ENCODE measurements around the gene RASAL2. TPM values are rescaled to one million over a fixed set of nuclear protein-coding genes. Genes with fewer than 3 reads are reported as not detected.

Gene RASAL2
- total RNA-seq, 4 donors from 2014 or later: 31.8 to 48.3 (median 37.8) TPM

GRCh38 chr1:178180405-178180804 is 86.5 kb downstream of the RASAL2 start:
- Histone ChIP-seq H3K4me1 (no peaks in the 10 kb centered on the region), H3K27me3 (no peaks in the 10 kb centered on the region), H3K4me3 (no peak overlapping the region), H3K9me3 (no peaks in the 10 kb centered on the region), H3K36me3 (no peaks in the 10 kb centered on the region), H3K27ac (no peak overlapping the region)
- TF ChIP-seq POLR2AphosphoS5 (IDR thresholded peaks at IDR 0.05) (no peak), POLR2A (IDR thresholded peaks at IDR 0.05) (no peak), EP300 (IDR thresholded peaks at IDR 0.05) (no peak), CTCF (IDR thresholded peaks at IDR 0.05) (no peak)
- no peak for DNase-seq (ENCODE audit: low spot score in 2 of 2)
- WGBS: 89% methylated on average over 10 of the region's 10 CpGs

GRCh38 chr1:178183796-178184195 is 89.9 kb downstream of the RASAL2 start:
- Histone ChIP-seq H3K4me1 (no peaks in the 10 kb centered on the region), H3K27me3 (no peaks in the 10 kb centered on the region), H3K4me3 (no peak overlapping the region), H3K27ac (no peak overlapping the region), H3K9me3 (no peaks in the 10 kb centered on the region), H3K36me3 (no peaks in the 10 kb centered on the region)
- no peak for DNase-seq (ENCODE audit: low spot score in 2 of 2)
- TF ChIP-seq POLR2AphosphoS5 (IDR thresholded peaks at IDR 0.05) (no peak), EP300 (IDR thresholded peaks at IDR 0.05) (no peak), CTCF (IDR thresholded peaks at IDR 0.05) (no peak), POLR2A (IDR thresholded peaks at IDR 0.05) (no peak)

GRCh38 chr1:178188306-178188705 is 94.4 kb downstream of the RASAL2 start:
- 79% methylated on average over 3 of the region's 3 CpGs for WGBS
- no peaks in the 10 kb centered on the region for H3K36me3 ChIP-seq
- peaks cover 3% of the 10 kb centered on the region for H3K4me1 ChIP-seq
- TF ChIP-seq POLR2A (IDR thresholded peaks at IDR 0.05) (no peak), POLR2AphosphoS5 (IDR thresholded peaks at IDR 0.05) (no peak), EP300 (IDR thresholded peaks at IDR 0.05) (no peak), CTCF (IDR thresholded peaks at IDR 0.05) (no peak)
- H3K9me3 ChIP-seq: no peaks in the 10 kb centered on the region
- H3K27me3 ChIP-seq: no peaks in the 10 kb centered on the region
- no peak overlapping the region for H3K27ac ChIP-seq
- DNase-seq (ENCODE audit: low spot score in 2 of 2): no peak
- H3K4me3 ChIP-seq: no peak overlapping the region

- no peak for TF ChIP-seq POLR2A (IDR thresholded peaks at IDR 0.05)
- no peak for TF ChIP-seq POLR2AphosphoS5 (IDR thresholded peaks at IDR 0.05)
- TF ChIP-seq EP300 (IDR thresholded peaks at IDR 0.05): no peak
- TF ChIP-seq CTCF (IDR thresholded peaks at IDR 0.05): no peak
- no peak overlapping the region for H3K4me3 ChIP-seq
- H3K27ac ChIP-seq: no peak overlapping the region
- no peak for DNase-seq (ENCODE audit: low spot score in 2 of 2)
- H3K9me3 ChIP-seq: no peaks in the 10 kb centered on the region
- WGBS: 75% methylated on average over 3 of the region's 3 CpGs
- no peaks in the 10 kb centered on the region for H3K27me3 ChIP-seq
- no peaks in the 10 kb centered on the region for H3K36me3 ChIP-seq
- peaks cover 3% of the 10 kb centered on the region for H3K4me1 ChIP-seq
These were observed 95.9 kb downstream of the RASAL2 start for GRCh38 chr1:178189814-178190213.

GRCh38 chr1:178190881-178191280 is 97.0 kb downstream of the RASAL2 start:
- H3K36me3 ChIP-seq: no peaks in the 10 kb centered on the region
- no peaks in the 10 kb centered on the region for H3K9me3 ChIP-seq
- H3K27me3 ChIP-seq: no peaks in the 10 kb centered on the region
- no peak overlapping the region for H3K27ac ChIP-seq
- DNase-seq (ENCODE audit: low spot score in 2 of 2): no peak
- WGBS: 85% methylated on average over 2 of the region's 2 CpGs
- H3K4me1 ChIP-seq: peaks cover 3% of the 10 kb centered on the region
- TF ChIP-seq EP300 (IDR thresholded peaks at IDR 0.05): no peak
- no peak for TF ChIP-seq POLR2A (IDR thresholded peaks at IDR 0.05)
- no peak for TF ChIP-seq POLR2AphosphoS5 (IDR thresholded peaks at IDR 0.05)
- no peak for TF ChIP-seq CTCF (IDR thresholded peaks at IDR 0.05)
- no peak overlapping the region for H3K4me3 ChIP-seq

Measured in suprapubic skin (tissue), 4 donors.